CD14-positive monocyte (primary cell): ENCODE data around the gene ZDHHC24. TPM values are rescaled to one million over a fixed set of nuclear protein-coding genes. Genes with fewer than 3 reads are reported as not detected.

Experiments
- DNase-seq, 3 donors: peaks; one replicate each; pipeline ENCODE4 v3.0.0-alpha.2; 2011 to 2022
- H2AFZ ChIP-seq: 2 replicates; pipeline ENCODE4 v1.6.0; 2012; ENCODE audit warnings: mild to moderate bottlenecking, low read depth, low read length, inconsistent platforms; ENCODE audit not compliant: insufficient read depth, poor library complexity, severe bottlenecking
- H3K27ac ChIP-seq, 2 donors: 1 replicate in 1 of 2; 2 replicates in 1 of 2; pipeline ENCODE4 v1.5.1; 2012 to 2013; ENCODE audit warnings: low read length in 2 of 2, control low read depth in 1 of 2, inconsistent platforms in 1 of 2, low read depth in 1 of 2, mild to moderate bottlenecking in 1 of 2
- H3K27me3 ChIP-seq, 2 donors: one replicate each; pipeline versions ENCODE4 v1.6.0 to v1.6.1; 2011 to 2013; ENCODE audit warnings: low read length in 2 of 2; ENCODE audit not compliant: control insufficient read depth in 2 of 2, insufficient read depth in 2 of 2
- H3K36me3 ChIP-seq, 2 donors: replicated peaks in 1 of 2; 1 replicate in 1 of 2; 2 replicates in 1 of 2; pipeline versions ENCODE4 v1.5.1 to v1.6.1; 2012 to 2013; ENCODE audit warnings: low read length in 2 of 2, control low read depth in 1 of 2, inconsistent platforms in 1 of 2, mild to moderate bottlenecking in 1 of 2; ENCODE audit not compliant: insufficient read depth in 2 of 2, control insufficient read depth in 1 of 2
- H3K4me1 ChIP-seq, 2 donors: 1 replicate in 1 of 2; 2 replicates in 1 of 2; pipeline versions ENCODE4 v1.5.1 to v1.6.1; 2012 to 2013; ENCODE audit warnings: low read length in 2 of 2, control low read depth in 1 of 2, inconsistent platforms in 1 of 2, mild to moderate bottlenecking in 1 of 2, moderate library complexity in 1 of 2; ENCODE audit not compliant: insufficient read depth in 2 of 2, control insufficient read depth in 1 of 2
- H3K4me2 ChIP-seq: replicated peaks from 2 replicates; pipeline ENCODE3; 2012; ENCODE audit warnings: low read length, moderate library complexity, mild to moderate bottlenecking; ENCODE audit not compliant: poor library complexity, severe bottlenecking; ENCODE audit errors: extremely low read depth
- H3K4me3 ChIP-seq, 3 experiments: fragments of 200-600 bp in 1 of 3; sonication (generic) in 1 of 3; replicated peaks in 1 of 3; 1 replicate in 2 of 3; 2 replicates in 1 of 3; pipeline ENCODE4 v1.5.1; 2011 to 2013; ENCODE audit warnings: low read length in 3 of 3, mild to moderate bottlenecking in 3 of 3, control low read depth in 2 of 3, low read depth in 2 of 3, inconsistent platforms in 1 of 3, moderate library complexity in 1 of 3
- H3K79me2 ChIP-seq: 2 replicates; pipeline ENCODE4 v1.6.0; 2012; ENCODE audit warnings: mild to moderate bottlenecking, control low read depth, inconsistent platforms, low read length, moderate library complexity; ENCODE audit not compliant: insufficient read depth
- H3K9ac ChIP-seq: 2 replicates; pipeline ENCODE4 v1.6.0; 2017; ENCODE audit warnings: low read length, mild to moderate bottlenecking; ENCODE audit not compliant: insufficient read depth, poor library complexity, severe bottlenecking
- H3K9me3 ChIP-seq, 2 donors: replicated peaks in 1 of 2; 1 replicate in 1 of 2; 2 replicates in 1 of 2; pipeline versions ENCODE4 v1.5.1 to v1.6.1; 2012 to 2013; ENCODE audit warnings: low read length in 2 of 2, control low read depth in 1 of 2; ENCODE audit not compliant: control insufficient read depth in 1 of 2, insufficient read depth in 1 of 2
- H4K20me1 ChIP-seq: 2 replicates; pipeline ENCODE4 v1.6.0; 2012; ENCODE audit warnings: mild to moderate bottlenecking, low read length, control low read depth, moderate library complexity; ENCODE audit not compliant: insufficient read depth
- H3K27ac Mint-ChIP-seq, 7 donors: one replicate each; pipeline ENCODE4 v1.8.0; 2020; ENCODE audit warnings: mild to moderate bottlenecking in 7 of 7, mixed read lengths in 7 of 7, moderate library complexity in 6 of 7, inconsistent platforms in 2 of 7
- H3K27me3 Mint-ChIP-seq, 3 donors: one replicate each; pipeline ENCODE4 v1.8.0; 2021 to 2022; ENCODE audit warnings: low read depth in 3 of 3, mild to moderate bottlenecking in 3 of 3, mixed read lengths in 3 of 3, moderate library complexity in 3 of 3, inconsistent platforms in 1 of 3
- H3K36me3 Mint-ChIP-seq, 2 donors: one replicate each; pipeline ENCODE4 v1.8.0; 2020; ENCODE audit warnings: mixed read lengths in 2 of 2, inconsistent platforms in 1 of 2, mild to moderate bottlenecking in 1 of 2
- H3K4me1 Mint-ChIP-seq: one replicate; pipeline ENCODE4 v1.8.0; 2020; ENCODE audit warnings: mild to moderate bottlenecking, mixed read lengths
- H3K4me3 Mint-ChIP-seq, 2 donors: one replicate each; pipeline ENCODE4 v1.8.0; 2020; ENCODE audit warnings: mild to moderate bottlenecking in 2 of 2, mixed read lengths in 2 of 2, moderate library complexity in 1 of 2
- H3K9me3 Mint-ChIP-seq, 7 donors: one replicate each; pipeline ENCODE4 v1.8.0; 2020 to 2022; ENCODE audit warnings: mixed read lengths in 7 of 7, mild to moderate bottlenecking in 6 of 7, moderate library complexity in 6 of 7, inconsistent platforms in 2 of 7
- WGBS: methylation state at CpG from one replicate; pipeline ENCODE4 v1.1.5; 2013; ENCODE audit warnings: missing lambda C conversion rate; ENCODE audit not compliant: insufficient coverage; 5-methylcytosine and 5-hydroxymethylcytosine counted together
- intact Hi-C, 2 donors: fragments of 100-400 bp; cut with micrococcal nuclease; formaldehyde crosslinking; loops; one replicate each; pipeline versions ENCODE4 v1.15.0 to v1.15.1; 2023
- polyA plus RNA-seq, 3 donors: library from polyadenylated mRNA; depleted of rRNA in 1 of 3; unstranded in 2 of 3; stranded (reverse) in 1 of 3; fragments of 300-500 nt in 2 of 3; fragments of >200 nt in 1 of 3; fragmentation: Illumina TruSeq in 2 of 3; gene quantifications; 1 replicate in 2 of 3; 2 replicates in 1 of 3; pipeline ENCODE4 v1.2.3, GENCODE V29; 2012 to 2021
- TF ChIP-seq, protein P1 (sequence below): fragments of 200-600 bp; IDR thresholded peaks from one replicate; pipeline ENCODE4 v1.8.0; 2022; ENCODE audit warnings: antibody characterized with exemption, mild to moderate bottlenecking

ZDHHC24 gene
- polyA plus RNA-seq, 3 donors = 10.9 to 14.0 (median 11.9) TPM

DNA sequence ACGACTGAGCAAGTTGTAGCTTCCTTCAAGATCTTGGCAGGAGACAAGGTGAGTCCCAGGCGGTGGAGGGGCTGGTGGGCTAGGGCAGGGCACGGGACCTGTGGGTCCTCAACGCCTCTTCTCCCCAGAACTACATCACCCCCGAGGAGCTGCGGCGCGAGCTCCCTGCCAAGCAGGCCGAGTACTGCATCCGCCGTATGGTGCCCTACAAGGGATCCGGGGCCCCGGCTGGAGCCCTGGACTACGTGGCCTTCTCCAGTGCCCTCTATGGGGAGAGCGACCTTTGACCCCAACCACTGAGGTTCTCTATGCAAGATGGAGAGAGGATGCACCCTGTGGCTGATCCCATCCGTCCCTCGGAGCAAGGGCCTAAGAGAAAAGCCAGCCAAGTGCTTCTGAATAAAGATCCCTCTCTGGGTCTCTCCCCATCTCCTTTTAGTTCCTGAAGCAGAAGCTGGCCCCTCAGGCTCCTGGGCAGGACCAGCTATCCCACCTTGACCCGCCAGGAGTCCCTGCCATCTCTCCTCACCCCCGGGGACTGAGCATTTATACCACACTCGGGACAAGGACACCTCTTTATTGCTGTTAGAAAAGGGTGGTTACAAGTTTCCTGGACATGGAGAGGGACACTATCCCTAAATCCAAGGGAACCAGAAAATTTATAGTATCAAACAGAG lies 17.2 kb upstream of the ZDHHC24 start:
- no peak overlapping the region for H3K4me2 ChIP-seq
- peaks cover 0 to 5% (median 0%) of the 10 kb centered on the region in 7 donors for H3K9me3 Mint-ChIP-seq
- TF ChIP-seq, protein P1, sequence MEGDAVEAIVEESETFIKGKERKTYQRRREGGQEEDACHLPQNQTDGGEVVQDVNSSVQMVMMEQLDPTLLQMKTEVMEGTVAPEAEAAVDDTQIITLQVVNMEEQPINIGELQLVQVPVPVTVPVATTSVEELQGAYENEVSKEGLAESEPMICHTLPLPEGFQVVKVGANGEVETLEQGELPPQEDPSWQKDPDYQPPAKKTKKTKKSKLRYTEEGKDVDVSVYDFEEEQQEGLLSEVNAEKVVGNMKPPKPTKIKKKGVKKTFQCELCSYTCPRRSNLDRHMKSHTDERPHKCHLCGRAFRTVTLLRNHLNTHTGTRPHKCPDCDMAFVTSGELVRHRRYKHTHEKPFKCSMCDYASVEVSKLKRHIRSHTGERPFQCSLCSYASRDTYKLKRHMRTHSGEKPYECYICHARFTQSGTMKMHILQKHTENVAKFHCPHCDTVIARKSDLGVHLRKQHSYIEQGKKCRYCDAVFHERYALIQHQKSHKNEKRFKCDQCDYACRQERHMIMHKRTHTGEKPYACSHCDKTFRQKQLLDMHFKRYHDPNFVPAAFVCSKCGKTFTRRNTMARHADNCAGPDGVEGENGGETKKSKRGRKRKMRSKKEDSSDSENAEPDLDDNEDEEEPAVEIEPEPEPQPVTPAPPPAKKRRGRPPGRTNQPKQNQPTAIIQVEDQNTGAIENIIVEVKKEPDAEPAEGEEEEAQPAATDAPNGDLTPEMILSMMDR = no peak
- H3K79me2 ChIP-seq = no peaks in the 10 kb centered on the region
- no peaks in the 10 kb centered on the region for H4K20me1 ChIP-seq
- peaks cover 28 to 39% (median 29%) of the 10 kb centered on the region in 3 donors for H3K27me3 Mint-ChIP-seq
- no peak overlapping the region for H3K27ac Mint-ChIP-seq
- H3K27ac ChIP-seq = no peak overlapping the region
- H3K36me3 ChIP-seq = no peaks in the 10 kb centered on the region
- H3K4me1 Mint-ChIP-seq = peaks cover 12% of the 10 kb centered on the region
- intact Hi-C loops = no loop called here
- peaks cover 0 to 10% of the 10 kb centered on the region in 2 donors for H3K4me1 ChIP-seq
- no peak overlapping the region for H3K4me3 Mint-ChIP-seq
- no peak overlapping the region for H3K9ac ChIP-seq
- H3K36me3 Mint-ChIP-seq = no peaks in the 10 kb centered on the region
- no peak for DNase-seq
- H3K9me3 ChIP-seq = no peaks in the 10 kb centered on the region
- H3K27me3 ChIP-seq = peaks cover 3 to 29% of the 10 kb centered on the region in 2 donors
- H2AFZ ChIP-seq = no peak overlapping the region
- no peak overlapping the region for H3K4me3 ChIP-seq
- WGBS = 99% methylated on average over 11 of the region's 20 CpGs

DNA sequence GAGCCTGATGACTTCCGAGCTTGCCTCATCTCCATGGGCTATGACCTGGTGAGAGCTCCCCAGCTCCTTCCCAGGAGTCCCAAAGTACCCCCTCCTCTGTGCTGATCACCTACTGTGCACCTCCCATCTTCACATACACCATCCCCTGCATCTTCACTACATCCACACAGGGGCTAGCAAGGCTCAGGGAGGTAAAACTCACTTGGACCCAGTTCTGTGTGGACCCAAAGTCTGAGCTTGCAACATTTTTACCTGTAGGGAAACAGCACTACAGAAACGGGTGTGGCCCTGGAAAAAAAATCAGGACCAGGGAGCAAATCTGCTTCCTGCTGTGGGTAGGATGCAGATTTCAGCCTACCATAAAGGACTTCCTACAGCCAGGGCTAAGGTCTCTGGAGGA lies 16.4 kb upstream of the ZDHHC24 start:
- H3K27me3 Mint-ChIP-seq = peaks cover 22 to 38% (median 24%) of the 10 kb centered on the region in 3 donors
- H3K4me1 Mint-ChIP-seq = peaks cover 8% of the 10 kb centered on the region
- H3K4me3 Mint-ChIP-seq = no peak overlapping the region
- H3K4me2 ChIP-seq = no peak overlapping the region
- peaks cover 0 to 5% of the 10 kb centered on the region in 2 donors for H3K4me1 ChIP-seq
- H3K36me3 ChIP-seq = no peaks in the 10 kb centered on the region
- 100% methylated on average over 1 of the region's 2 CpGs for WGBS
- H3K9me3 ChIP-seq = no peaks in the 10 kb centered on the region
- H3K9ac ChIP-seq = no peak overlapping the region
- H3K79me2 ChIP-seq = no peaks in the 10 kb centered on the region
- intact Hi-C loops = no loop called here
- peaks cover 3 to 24% of the 10 kb centered on the region in 2 donors for H3K27me3 ChIP-seq
- no peak overlapping the region for H2AFZ ChIP-seq
- no peak for DNase-seq
- H4K20me1 ChIP-seq = no peaks in the 10 kb centered on the region
- no peak overlapping the region for H3K27ac ChIP-seq
- TF ChIP-seq, protein P1 = no peak
- peak overlapping the region in 1 of 7 donors; percentile 19 for H3K27ac Mint-ChIP-seq
- H3K4me3 ChIP-seq = no peak overlapping the region
- H3K36me3 Mint-ChIP-seq = no peaks in the 10 kb centered on the region
- peaks cover 0 to 4% (median 0%) of the 10 kb centered on the region in 7 donors for H3K9me3 Mint-ChIP-seq
